T-helper 2 cell treated with Interferon-gamma antibody and Interleukin-4, amounts not matched to agents 5 μg/mL and 100 μg/mL, for 36 hours (primary cell): ENCODE data around the gene CLDN25.
A peak's percentile ranks its signal among the peaks of the same experiment; 100 is the strongest.
"Not testable (repeated sequence)": the region's sequence is repeated elsewhere in the genome, so short reads cannot be mapped to it uniquely, and the experiment has no call there.

Experiments
- DNase-seq: peaks from one replicate; pipeline ENCODE4 v3.0.0; 2021; ENCODE audit warnings: low spot score
- H3K27ac Mint-ChIP-seq: one replicate; pipeline ENCODE4 v1.8.0; 2021; ENCODE audit warnings: mild to moderate bottlenecking, mixed read lengths
- H3K27me3 Mint-ChIP-seq: one replicate; pipeline ENCODE4 v1.8.0; 2021; ENCODE audit warnings: low read depth, mixed read lengths
- H3K36me3 Mint-ChIP-seq: one replicate; pipeline ENCODE4 v1.8.0; 2021; ENCODE audit warnings: low read depth, mixed read lengths
- H3K4me1 Mint-ChIP-seq: one replicate; pipeline ENCODE4 v1.8.0; 2021; ENCODE audit warnings: low read depth, mixed read lengths
- H3K4me3 Mint-ChIP-seq: one replicate; pipeline ENCODE4 v1.8.0; 2022; ENCODE audit warnings: mild to moderate bottlenecking, moderate library complexity, mixed read lengths
- H3K9me3 Mint-ChIP-seq: one replicate; pipeline ENCODE4 v1.8.0; 2021; ENCODE audit warnings: mixed read lengths

Gene CLDN25

DNA sequence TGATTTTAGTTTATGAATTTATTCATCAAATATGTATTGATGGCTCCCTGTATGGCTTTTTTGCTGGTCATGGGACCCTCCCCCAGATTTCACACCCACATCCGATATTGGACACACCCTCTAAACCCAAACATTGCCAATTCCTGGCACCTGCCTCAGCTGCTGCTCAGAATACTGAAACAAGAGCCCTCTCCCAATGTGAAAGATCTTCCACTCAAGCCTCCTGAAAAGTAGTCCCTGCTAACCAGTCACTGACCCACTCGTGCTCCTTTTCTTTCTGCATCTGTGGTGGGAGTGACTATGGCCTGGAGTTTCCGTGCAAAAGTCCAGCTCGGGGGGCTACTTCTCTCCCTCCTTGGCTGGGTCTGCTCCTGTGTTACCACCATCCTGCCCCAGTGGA is at the start of gene CLDN25:
Gene CLDN25, plus strand, starts transcription at position 301 of the 400 bp plus-strand sequence. Its CDS starts 0 bp downstream, at position 301.
- no peaks in the 10 kb centered on the region for H3K36me3 Mint-ChIP-seq
- peaks cover 28% of the 10 kb centered on the region for H3K27me3 Mint-ChIP-seq
- peaks cover 8% of the 10 kb centered on the region for H3K4me1 Mint-ChIP-seq
- no peaks in the 10 kb centered on the region for H3K9me3 Mint-ChIP-seq
- H3K4me3 Mint-ChIP-seq, result no peak within 1 kb of the TSS
- no peak within 1 kb of the TSS for H3K27ac Mint-ChIP-seq
- no peak for DNase-seq

DNA sequence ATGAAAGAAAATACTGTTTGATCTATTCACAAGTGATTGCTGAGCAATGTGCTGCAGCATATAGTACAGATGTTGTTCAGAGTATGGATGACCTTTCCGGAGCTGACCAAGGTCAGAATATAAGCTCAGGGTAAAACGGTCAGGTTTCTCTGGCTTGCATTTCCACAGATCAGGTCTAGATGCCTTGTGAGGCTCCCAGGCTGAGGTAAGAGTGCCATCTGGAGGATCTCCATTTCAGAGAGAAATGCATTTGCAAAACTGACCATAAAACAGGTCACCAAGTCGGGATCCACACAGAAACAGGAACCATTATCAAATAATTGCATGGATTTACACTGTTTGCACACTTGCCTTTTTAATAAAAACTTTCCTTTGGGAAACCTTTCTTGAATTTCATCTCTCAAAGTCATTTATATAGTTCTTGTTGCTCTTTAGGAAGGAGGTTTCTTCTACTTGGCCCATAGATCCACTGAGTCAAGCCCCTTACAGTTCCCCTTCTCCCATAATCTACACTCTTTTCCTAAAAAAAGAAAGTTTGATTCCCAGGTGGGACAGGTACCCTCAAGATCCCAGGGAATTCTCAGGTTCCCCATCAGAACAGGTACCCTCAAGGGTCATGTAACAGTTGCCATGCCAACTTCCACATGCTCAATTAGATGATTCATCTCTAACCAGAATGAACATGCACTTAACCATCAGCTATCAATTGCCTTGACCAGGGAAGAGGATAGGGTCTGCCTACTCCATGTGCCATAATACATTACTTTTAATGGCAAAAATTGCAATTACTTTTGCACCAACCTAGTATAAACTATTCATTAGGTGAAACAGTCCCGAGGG is 48.5 kb upstream of the CLDN25 start:
- Mint-ChIP-seq H3K4me1 (peaks cover 3% of the 10 kb centered on the region), H3K27ac (no peak overlapping the region), H3K36me3 (peaks cover 14% of the 10 kb centered on the region), H3K4me3 (no peak overlapping the region), H3K27me3 (no peaks in the 10 kb centered on the region), H3K9me3 (no peaks in the 10 kb centered on the region)
- DNase-seq, result no peak

DNA sequence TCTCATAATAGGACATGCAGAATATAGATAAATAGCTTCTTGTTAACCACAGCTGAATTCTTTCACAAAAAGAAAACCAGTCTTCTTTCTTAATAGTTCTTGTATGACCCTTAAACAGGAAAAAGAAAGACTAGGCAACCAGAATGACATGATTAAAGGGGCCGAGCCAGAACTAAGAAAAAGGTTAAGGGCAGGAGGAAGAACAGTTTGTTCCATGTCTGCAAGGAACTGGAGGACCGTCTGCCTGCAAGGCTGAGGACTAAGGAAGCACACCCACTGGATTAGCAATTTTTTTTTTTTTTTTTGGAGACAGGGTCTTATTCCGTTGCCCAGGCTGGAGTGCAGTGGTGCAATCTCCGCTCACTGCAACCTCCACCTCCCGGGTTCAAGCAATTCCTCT is 47.5 kb upstream of the CLDN25 start:
- Mint-ChIP-seq H3K27me3 (no peaks in the 10 kb centered on the region), H3K4me3 (no peak overlapping the region), H3K9me3 (no peaks in the 10 kb centered on the region), H3K36me3 (peaks cover 22% of the 10 kb centered on the region), H3K27ac (no peak overlapping the region), H3K4me1 (peaks cover 4% of the 10 kb centered on the region)
- no peak for DNase-seq

DNA sequence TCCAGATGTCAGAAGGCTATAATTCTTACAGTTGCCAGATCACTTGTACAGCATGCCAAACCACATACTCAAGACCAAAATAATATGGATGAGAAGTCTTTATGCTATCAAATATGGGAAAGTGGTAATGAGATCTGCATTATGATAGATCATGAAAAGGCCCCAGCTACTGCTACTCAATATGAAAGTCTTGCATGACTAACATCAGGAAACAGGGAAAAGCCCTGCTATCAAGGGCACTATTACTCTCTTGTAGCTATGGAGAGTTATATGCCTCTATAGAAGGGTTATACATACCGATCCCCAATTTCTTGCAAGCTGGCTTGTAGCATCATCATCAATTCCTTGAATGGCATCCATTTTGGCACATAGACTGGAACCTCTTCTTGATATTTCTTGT is 43.3 kb upstream of the CLDN25 start:
- Mint-ChIP-seq H3K9me3 (no peaks in the 10 kb centered on the region), H3K27me3 (no peaks in the 10 kb centered on the region), H3K36me3 (peaks cover 43% of the 10 kb centered on the region), H3K4me3 (no peak overlapping the region), H3K4me1 (peaks cover 1% of the 10 kb centered on the region), H3K27ac (no peak overlapping the region)
- no peak for DNase-seq

DNA sequence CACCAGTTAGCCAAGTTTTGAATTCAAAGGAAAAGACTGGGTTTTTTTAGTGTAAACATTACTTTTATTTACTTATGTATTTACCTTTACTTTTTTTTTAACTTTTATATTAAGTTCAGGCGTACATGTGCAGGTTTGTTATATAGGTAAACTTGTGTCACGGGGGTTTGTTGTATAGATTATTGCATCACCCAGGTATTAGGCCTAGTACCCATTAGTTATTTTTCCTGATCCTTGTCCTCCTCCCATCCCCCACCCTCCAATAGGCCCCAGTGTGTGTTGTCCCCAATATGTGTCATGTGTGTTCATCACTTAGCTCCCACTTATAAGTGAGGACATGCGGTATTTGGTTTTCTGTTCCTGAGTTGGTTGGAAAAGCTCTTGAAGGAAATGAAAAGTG is 26.7 kb upstream of the CLDN25 start:
- Mint-ChIP-seq H3K27ac (no peak overlapping the region), H3K27me3 (no peaks in the 10 kb centered on the region)

DNA sequence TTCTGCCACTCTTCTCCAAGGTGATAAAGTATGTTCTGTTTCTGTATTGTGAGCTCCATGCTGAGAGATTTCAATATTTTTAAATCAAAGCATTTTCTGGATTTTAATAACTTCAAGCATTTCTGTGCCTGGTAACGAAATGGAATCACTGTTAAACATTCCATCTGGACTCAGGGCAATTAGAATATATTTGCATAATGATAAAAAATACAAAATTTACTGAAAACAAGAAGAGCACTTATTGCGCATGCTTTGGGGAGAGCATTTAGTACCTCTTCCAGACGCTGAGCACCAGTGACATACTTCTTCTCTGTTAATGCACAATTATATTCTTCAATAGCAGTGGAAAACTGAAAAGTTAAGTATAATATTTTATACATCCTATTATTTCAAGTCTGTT is 19.4 kb upstream of the CLDN25 start:
- Mint-ChIP-seq H3K27ac (no peak overlapping the region), H3K4me1 (peaks cover 15% of the 10 kb centered on the region), H3K36me3 (peaks cover 42% of the 10 kb centered on the region), H3K27me3 (no peaks in the 10 kb centered on the region), H3K4me3 (no peak overlapping the region), H3K9me3 (peaks cover 4% of the 10 kb centered on the region)
- DNase-seq, result no peak

More for the DNA sequence above, 26.7 kb upstream of the CLDN25 start:
- no peaks in the 10 kb centered on the region for H3K4me1 Mint-ChIP-seq
- DNase-seq, result no peak
- no peak overlapping the region for H3K4me3 Mint-ChIP-seq
- H3K9me3 Mint-ChIP-seq, result no peaks in the 10 kb centered on the region
- H3K36me3 Mint-ChIP-seq, result peaks cover 25% of the 10 kb centered on the region

DNA sequence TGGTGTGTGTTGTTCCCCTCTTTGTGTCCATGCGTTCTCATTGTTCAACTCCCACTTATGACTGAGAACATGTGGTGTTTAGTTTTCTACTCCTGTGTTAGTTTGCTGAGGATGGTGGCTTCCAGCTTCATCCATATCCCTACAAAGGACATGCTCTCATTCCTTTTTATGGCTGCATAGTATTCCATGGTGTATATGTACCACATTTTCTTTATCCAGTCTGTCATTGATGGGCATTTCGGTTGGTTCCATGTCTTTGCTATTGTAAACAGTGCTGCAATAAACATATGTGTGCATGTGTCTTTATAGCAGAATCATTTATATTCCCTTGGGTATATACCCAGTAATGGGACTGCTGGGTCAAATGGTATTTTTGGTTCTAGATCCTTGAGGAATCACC is 16.6 kb upstream of the CLDN25 start:
- not testable (repeated sequence) for H3K27ac Mint-ChIP-seq, H3K27me3 Mint-ChIP-seq, H3K9me3 Mint-ChIP-seq, H3K4me3 Mint-ChIP-seq, DNase-seq
- Mint-ChIP-seq H3K36me3 (peaks cover 46% of the 10 kb centered on the region), H3K4me1 (peaks cover 24% of the 10 kb centered on the region)

DNA sequence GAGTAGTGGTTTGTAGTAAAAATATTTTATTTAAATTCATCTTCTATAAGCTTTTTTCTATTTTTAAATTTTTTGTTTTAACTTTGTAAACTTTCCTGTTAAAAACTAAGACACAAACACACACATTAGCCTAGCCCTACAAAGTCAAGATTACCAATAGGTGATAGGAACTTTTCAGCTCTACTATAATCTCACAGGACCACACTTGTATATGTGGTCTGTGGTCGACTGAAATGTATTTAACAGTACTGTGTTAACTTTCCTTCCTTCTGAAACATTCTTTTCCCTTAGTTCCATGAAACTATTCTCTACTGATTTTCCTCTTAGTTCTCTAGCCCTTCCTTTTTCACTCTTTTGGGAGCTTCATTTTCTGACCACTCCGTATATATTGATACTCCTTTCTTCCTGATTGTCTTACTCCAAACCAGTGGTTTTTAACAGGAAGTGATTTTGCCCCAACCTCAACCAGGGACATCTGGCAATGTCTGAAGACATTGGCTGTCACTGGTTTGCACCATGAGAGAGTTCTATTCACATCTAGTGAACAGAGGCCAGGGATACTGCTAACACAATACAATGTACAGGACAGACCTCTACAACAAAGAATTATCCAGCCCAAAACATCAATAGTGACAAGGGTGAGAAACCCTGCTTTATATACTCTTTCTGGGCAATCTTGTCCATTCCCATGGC is 14.9 kb upstream of the CLDN25 start:
- H3K9me3 Mint-ChIP-seq, result peaks cover 4% of the 10 kb centered on the region
- H3K27ac Mint-ChIP-seq, result peak overlapping the region; percentile 10
- H3K4me1 Mint-ChIP-seq, result peaks cover 24% of the 10 kb centered on the region
- H3K27me3 Mint-ChIP-seq, result no peaks in the 10 kb centered on the region
- no peak for DNase-seq
- peaks cover 44% of the 10 kb centered on the region for H3K36me3 Mint-ChIP-seq
- no peak overlapping the region for H3K4me3 Mint-ChIP-seq

DNA sequence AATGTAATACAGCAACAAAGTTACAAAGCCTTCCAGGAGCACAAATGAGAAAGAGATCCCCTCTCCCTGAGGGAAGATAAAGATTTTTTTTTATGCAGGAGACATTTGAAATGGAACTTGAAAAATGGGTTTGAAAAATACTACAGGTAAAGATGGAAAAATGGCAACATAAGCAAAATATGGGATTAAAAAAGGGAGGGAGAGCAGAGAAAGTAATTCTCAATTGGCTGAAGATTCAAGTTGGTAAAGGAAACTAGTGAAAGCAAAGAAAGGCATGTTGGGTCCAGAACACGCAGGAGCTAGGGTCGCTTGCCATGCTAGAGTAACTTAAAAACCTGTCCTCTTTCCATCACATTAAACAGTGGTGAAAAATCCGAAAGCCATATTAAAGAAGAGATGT is 7.6 kb upstream of the CLDN25 start:
- Mint-ChIP-seq H3K36me3 (peaks cover 23% of the 10 kb centered on the region), H3K27me3 (peaks cover 3% of the 10 kb centered on the region), H3K4me3 (peak overlapping the region; percentile 100), H3K27ac (peak overlapping the region; percentile 42), H3K9me3 (no peaks in the 10 kb centered on the region), H3K4me1 (peaks cover 24% of the 10 kb centered on the region)
- DNase-seq, result no peak

DNA sequence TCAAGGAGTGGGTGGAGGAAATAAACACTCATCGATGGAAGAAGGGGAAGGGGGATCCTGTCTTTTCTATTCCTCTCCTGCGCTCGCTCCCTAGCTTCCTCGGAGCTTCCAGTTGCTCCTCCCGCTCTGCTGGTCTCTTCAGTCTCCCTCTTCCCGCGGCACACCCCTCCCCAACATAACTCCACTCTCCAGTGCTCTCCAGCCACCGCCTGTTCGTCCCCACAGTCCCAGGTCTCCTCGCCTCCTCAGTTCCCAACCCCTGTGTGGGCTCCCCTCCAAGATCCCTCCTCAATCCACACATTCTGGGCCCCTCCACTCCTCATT is 6.5 kb upstream of the CLDN25 start:
- no peak for DNase-seq
- H3K4me1 Mint-ChIP-seq, result peaks cover 20% of the 10 kb centered on the region
- H3K27ac Mint-ChIP-seq, result peak overlapping the region; percentile 96
- H3K4me3 Mint-ChIP-seq, result peak overlapping the region; percentile 100
- H3K36me3 Mint-ChIP-seq, result peaks cover 15% of the 10 kb centered on the region
- peaks cover 6% of the 10 kb centered on the region for H3K27me3 Mint-ChIP-seq
- no peaks in the 10 kb centered on the region for H3K9me3 Mint-ChIP-seq

DNA sequence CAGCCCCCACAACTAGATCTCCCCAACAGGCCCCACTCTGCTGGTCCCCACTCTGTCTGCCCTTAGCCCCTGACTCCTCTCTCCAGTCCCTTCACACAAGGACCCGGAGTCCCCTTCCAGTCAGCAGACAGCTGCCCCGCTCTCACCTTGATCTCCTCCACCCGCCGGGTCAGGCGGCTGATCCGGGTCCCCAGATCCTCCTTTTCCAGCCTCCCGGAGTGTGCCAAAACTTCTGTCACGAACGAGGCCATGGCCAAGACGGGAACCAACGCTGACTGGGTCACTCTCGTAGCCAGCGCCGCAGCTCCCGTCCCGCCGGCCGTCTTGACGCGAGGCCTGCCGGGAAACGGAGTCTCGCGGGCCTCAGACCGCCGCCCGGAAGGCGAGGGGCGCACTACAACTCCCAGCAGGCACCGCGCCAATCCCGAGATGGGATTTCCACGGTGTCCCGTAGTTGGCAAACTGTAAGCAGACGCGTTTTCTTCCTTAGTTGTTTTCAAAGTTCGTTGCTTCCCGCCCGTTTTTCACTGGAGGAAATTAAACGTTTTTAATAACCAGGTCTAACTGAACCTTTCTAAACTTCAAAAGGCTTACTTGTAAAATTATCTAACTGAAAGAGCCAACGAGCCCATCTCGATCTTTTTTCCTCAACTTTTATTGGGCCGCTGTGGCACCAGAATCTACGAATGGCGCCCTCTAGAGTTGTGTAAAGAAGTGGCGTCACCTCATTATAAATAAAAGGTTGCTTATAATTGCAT is 6.0 kb upstream of the CLDN25 start, which contains the start of gene ZW10:
Gene ZW10, minus strand, starts transcription at position 277 of the 758 bp plus-strand sequence. Its CDS starts 26 bp downstream, at position 251.
- DNase-seq, result peak; percentile 94
- H3K36me3 Mint-ChIP-seq, result peaks cover 14% of the 10 kb centered on the region
- peaks cover 6% of the 10 kb centered on the region for H3K27me3 Mint-ChIP-seq
- peak within 1 kb of the TSS; percentile 96 for H3K27ac Mint-ChIP-seq
- peaks cover 20% of the 10 kb centered on the region for H3K4me1 Mint-ChIP-seq
- no peaks in the 10 kb centered on the region for H3K9me3 Mint-ChIP-seq
- peak within 1 kb of the TSS; percentile 100 for H3K4me3 Mint-ChIP-seq

DNA sequence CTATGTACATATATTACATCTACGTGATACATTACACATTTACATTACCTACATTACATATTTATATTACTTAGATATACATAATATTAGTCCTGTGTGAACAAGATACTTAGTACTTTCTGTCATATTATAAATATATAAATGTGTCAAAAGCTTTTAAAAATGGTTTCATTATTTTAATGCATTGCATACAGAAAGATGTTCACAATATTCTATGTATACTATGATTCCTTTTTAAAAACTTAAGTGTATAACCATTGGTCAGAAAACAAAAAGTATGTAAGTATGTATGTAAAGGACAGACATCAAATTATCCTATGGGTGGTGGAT is 5.5 kb upstream of the CLDN25 start:
- peak overlapping the region; percentile 100 for H3K4me3 Mint-ChIP-seq

DNA sequence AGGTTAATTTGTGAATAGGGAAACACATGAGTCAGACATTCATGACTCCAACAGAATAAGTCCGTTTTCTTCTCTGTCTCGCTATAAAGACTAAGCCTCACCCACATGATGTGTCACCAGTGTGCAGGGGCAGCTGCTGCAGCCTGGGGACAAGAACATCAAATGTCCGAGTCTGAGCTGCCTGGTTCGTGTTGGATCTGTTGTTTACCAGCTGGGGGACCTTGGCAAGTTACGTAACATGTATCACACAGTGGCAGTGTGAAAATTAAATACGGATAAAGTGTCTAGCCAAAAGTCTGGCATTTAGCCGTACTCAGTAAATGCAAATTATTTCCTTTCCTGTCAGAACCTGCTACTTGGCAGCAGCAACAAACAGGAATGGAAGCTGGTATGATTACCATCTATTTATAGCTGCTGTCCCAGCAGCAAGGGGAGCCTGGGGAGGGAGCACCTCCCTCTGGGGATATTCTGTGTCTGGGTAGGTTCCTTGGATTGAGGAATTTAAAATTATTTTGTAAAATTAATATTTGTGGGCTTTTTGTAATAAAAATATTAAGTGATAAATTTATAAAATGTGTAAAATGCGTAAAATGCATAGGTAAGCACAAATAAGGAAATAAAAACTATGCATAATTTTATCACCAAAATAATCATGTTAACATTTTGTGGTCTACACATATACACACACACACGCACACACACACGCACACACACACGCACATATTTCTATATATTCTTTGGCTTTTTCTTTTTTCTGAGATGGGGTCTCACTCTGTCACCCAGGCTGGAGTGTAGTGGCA is 1.3 kb upstream of the CLDN25 start:
- no peak for DNase-seq
- Mint-ChIP-seq H3K27ac (no peak overlapping the region), H3K4me1 (peaks cover 9% of the 10 kb centered on the region)

More for the DNA sequence above, 5.5 kb upstream of the CLDN25 start:
- no peak for DNase-seq
- no peaks in the 10 kb centered on the region for H3K9me3 Mint-ChIP-seq
- H3K27me3 Mint-ChIP-seq, result peaks cover 7% of the 10 kb centered on the region
- H3K4me1 Mint-ChIP-seq, result peaks cover 20% of the 10 kb centered on the region
- H3K36me3 Mint-ChIP-seq, result peaks cover 10% of the 10 kb centered on the region
- H3K27ac Mint-ChIP-seq, result peak overlapping the region; percentile 96

More for the DNA sequence above, 1.3 kb upstream of the CLDN25 start:
- Mint-ChIP-seq H3K9me3 (no peaks in the 10 kb centered on the region), H3K27me3 (peaks cover 28% of the 10 kb centered on the region), H3K36me3 (peaks cover 3% of the 10 kb centered on the region), H3K4me3 (no peak overlapping the region)
